NCI-H774 (cell line): ENCODE measurements around the gene TRIM66.

Experiments used
- DNase-seq: peaks from one replicate; lab custom pipeline; 2025; lab: John Stamatoyannopoulos, UW

TRIM66 gene

GRCh38 chr11:8682303-8683114, at the start of gene TRIM66, which contains the start of gene RPL27A:
Gene TRIM66 (minus strand): TSS chr11:8682665. CDS start chr11:8672274, 10,391 bp downstream.
Gene RPL27A (plus strand): TSS chr11:8682792. CDS start chr11:8682814, 22 bp downstream.
- DNase-seq: peak; percentile 93

GRCh38 chr11:8731647-8732323, 49.3 kb upstream of the TRIM66 start:
- no peak for DNase-seq

GRCh38 chr11:8730697-8731020, 48.2 kb upstream of the TRIM66 start:
- DNase-seq: no peak

GRCh38 chr11:8729837-8730696, 47.6 kb upstream of the TRIM66 start:
- no peak for DNase-seq

- DNase-seq: no peak
Measured at GRCh38 chr11:8729067-8729466, 46.6 kb upstream of the TRIM66 start.

- DNase-seq: no peak
Measured at GRCh38 chr11:8728563-8728962, 46.1 kb upstream of the TRIM66 start.

- no peak for DNase-seq
Measured at GRCh38 chr11:8726395-8726794, 43.9 kb upstream of the TRIM66 start.

- no peak for DNase-seq
Measured at GRCh38 chr11:8724682-8725081, 42.2 kb upstream of the TRIM66 start.

- DNase-seq: no peak
Measured at GRCh38 chr11:8723711-8724110, 41.2 kb upstream of the TRIM66 start.

GRCh38 chr11:8722809-8723208, 40.3 kb upstream of the TRIM66 start:
- no peak for DNase-seq

- no peak for DNase-seq
Measured at GRCh38 chr11:8721609-8722500, 39.4 kb upstream of the TRIM66 start.

- DNase-seq: no peak
Measured at GRCh38 chr11:8720868-8721608, 38.6 kb upstream of the TRIM66 start.

GRCh38 chr11:8720352-8720751, 37.9 kb upstream of the TRIM66 start:
- DNase-seq: no peak

- DNase-seq: no peak
Measured at GRCh38 chr11:8719721-8720120, 37.3 kb upstream of the TRIM66 start.

- no peak for DNase-seq
Measured at GRCh38 chr11:8719211-8719649, 36.8 kb upstream of the TRIM66 start.

- DNase-seq: no peak
Measured at GRCh38 chr11:8717876-8718753, 35.6 kb upstream of the TRIM66 start.

- DNase-seq: no peak
Measured at GRCh38 chr11:8717544-8717875, 35.0 kb upstream of the TRIM66 start.

GRCh38 chr11:8715501-8715900, 33.0 kb upstream of the TRIM66 start:
- no peak for DNase-seq

GRCh38 chr11:8714622-8715225, 32.3 kb upstream of the TRIM66 start:
- DNase-seq: no peak
